GM06990 (cell line): ENCODE measurements around the gene HTR3A.

Experiments used
- DNase-seq: peaks from one replicate; pipeline ENCODE4 v3.0.0-alpha.2; 2011; ENCODE audit not compliant: insufficient read length; ENCODE audit errors: extremely low read depth
- H3K27me3 ChIP-seq: replicated peaks from 2 replicates; pipeline ENCODE4 v1.6.0; 2011; ENCODE audit warnings: low read length; ENCODE audit not compliant: control insufficient read depth, insufficient read depth
- H3K36me3 ChIP-seq: 2 replicates; pipeline ENCODE4 v1.5.1; 2011; ENCODE audit warnings: low read length; ENCODE audit not compliant: control insufficient read depth, insufficient read depth
- H3K4me3 ChIP-seq: replicated peaks from 2 replicates; pipeline ENCODE4 v1.5.1; 2011; ENCODE audit warnings: low read depth, mild to moderate bottlenecking, control low read depth, low read length
- CTCF ChIP-seq: IDR thresholded peaks from 2 replicates; pipeline ENCODE4 v1.5.1; 2011; ENCODE audit warnings: low read length, control low read depth, mild to moderate bottlenecking, inconsistent platforms; ENCODE audit not compliant: insufficient read depth, poor library complexity, severe bottlenecking

The HTR3A gene

GRCh38 chr11:113989381-113989780, 14.5 kb downstream of the HTR3A start:
- TF ChIP-seq CTCF, result no peak
- Histone ChIP-seq H3K36me3 (no peaks in the 10 kb centered on the region), H3K4me3 (no peak overlapping the region), H3K27me3 (peaks cover 1% of the 10 kb centered on the region; the same call in 1 of the 2 replicates)
- DNase-seq, result no peak

- Histone ChIP-seq H3K36me3 (no peaks in the 10 kb centered on the region), H3K4me3 (no peak overlapping the region), H3K27me3 (peaks cover 1% of the 10 kb centered on the region; the same call in 1 of the 2 replicates)
- DNase-seq, result no peak
- no peak for TF ChIP-seq CTCF
These were observed 15.0 kb downstream of the HTR3A start for GRCh38 chr11:113989916-113990315.

GRCh38 chr11:113991170-113991569, 16.3 kb downstream of the HTR3A start:
- no peak for TF ChIP-seq CTCF
- Histone ChIP-seq H3K36me3 (no peaks in the 10 kb centered on the region), H3K4me3 (no peak overlapping the region), H3K27me3 (peaks cover 1% of the 10 kb centered on the region; the same call in 1 of the 2 replicates)
- DNase-seq, result no peak

GRCh38 chr11:113991718-113992458, 17.0 kb downstream of the HTR3A start:
- no peaks in the 10 kb centered on the region for H3K36me3 ChIP-seq
- no peak for DNase-seq
- no peak for TF ChIP-seq CTCF
- no peak overlapping the region for H3K4me3 ChIP-seq
- 0 out of 2 replicates have a peak, but pooled peaks cover 1% of the 10 kb centered on the region for H3K27me3 ChIP-seq

GRCh38 chr11:113992459-113993110, 17.7 kb downstream of the HTR3A start:
- no peak for TF ChIP-seq CTCF
- no peak for DNase-seq
- H3K36me3 ChIP-seq, result no peaks in the 10 kb centered on the region
- no peak overlapping the region for H3K4me3 ChIP-seq
- 0 out of 2 replicates have a peak, but pooled peaks cover 1% of the 10 kb centered on the region for H3K27me3 ChIP-seq
